Measurements from ENCODE around the gene CEP41. TPM values are rescaled to one million over a fixed set of nuclear protein-coding genes. Genes with fewer than 3 reads are reported as not detected.

The CEP41 gene
- total RNA-seq, 4 donors from 2014 or later = 1.9 to 14.0 (median 5.6) TPM

GRCh38 chr7:130426564-130426963, 14.3 kb downstream of the CEP41 start:
- H3K9me3 ChIP-seq = no peaks in the 10 kb centered on the region
- no peak for TF ChIP-seq POLR2A (IDR thresholded peaks at IDR 0.05)
- TF ChIP-seq, protein P1, sequence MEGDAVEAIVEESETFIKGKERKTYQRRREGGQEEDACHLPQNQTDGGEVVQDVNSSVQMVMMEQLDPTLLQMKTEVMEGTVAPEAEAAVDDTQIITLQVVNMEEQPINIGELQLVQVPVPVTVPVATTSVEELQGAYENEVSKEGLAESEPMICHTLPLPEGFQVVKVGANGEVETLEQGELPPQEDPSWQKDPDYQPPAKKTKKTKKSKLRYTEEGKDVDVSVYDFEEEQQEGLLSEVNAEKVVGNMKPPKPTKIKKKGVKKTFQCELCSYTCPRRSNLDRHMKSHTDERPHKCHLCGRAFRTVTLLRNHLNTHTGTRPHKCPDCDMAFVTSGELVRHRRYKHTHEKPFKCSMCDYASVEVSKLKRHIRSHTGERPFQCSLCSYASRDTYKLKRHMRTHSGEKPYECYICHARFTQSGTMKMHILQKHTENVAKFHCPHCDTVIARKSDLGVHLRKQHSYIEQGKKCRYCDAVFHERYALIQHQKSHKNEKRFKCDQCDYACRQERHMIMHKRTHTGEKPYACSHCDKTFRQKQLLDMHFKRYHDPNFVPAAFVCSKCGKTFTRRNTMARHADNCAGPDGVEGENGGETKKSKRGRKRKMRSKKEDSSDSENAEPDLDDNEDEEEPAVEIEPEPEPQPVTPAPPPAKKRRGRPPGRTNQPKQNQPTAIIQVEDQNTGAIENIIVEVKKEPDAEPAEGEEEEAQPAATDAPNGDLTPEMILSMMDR (IDR thresholded peaks at IDR 0.05) = no peak
- H3K27ac ChIP-seq = no peak overlapping the region
- H3K27me3 ChIP-seq = no peaks in the 10 kb centered on the region
- no peak overlapping the region for H3K4me3 ChIP-seq
- H3K4me1 ChIP-seq = peaks cover 0 to 4% (median 0%) of the 10 kb centered on the region in 4 donors
- H3K36me3 ChIP-seq = no peaks in the 10 kb centered on the region
- DNase-seq = no peak

- Histone ChIP-seq H3K9me3 (no peaks in the 10 kb centered on the region), H3K27me3 (no peaks in the 10 kb centered on the region), H3K36me3 (no peaks in the 10 kb centered on the region), H3K4me1 (no peaks in the 10 kb centered on the region), H3K4me3 (no peak overlapping the region), H3K27ac (no peak overlapping the region)
- no peak for DNase-seq
- no peak for TF ChIP-seq POLR2A (IDR thresholded peaks at IDR 0.05)
Observed at GRCh38 chr7:130425796-130426195, 15.0 kb downstream of the CEP41 start.

GRCh38 chr7:130423501-130424037, 17.2 kb downstream of the CEP41 start:
- H3K27ac ChIP-seq = no peak overlapping the region
- H3K36me3 ChIP-seq = no peaks in the 10 kb centered on the region
- no peak overlapping the region for H3K4me3 ChIP-seq
- no peaks in the 10 kb centered on the region for H3K4me1 ChIP-seq
- no peaks in the 10 kb centered on the region for H3K9me3 ChIP-seq
- H3K27me3 ChIP-seq = no peaks in the 10 kb centered on the region
- TF ChIP-seq, protein P1 (IDR thresholded peaks at IDR 0.05) = no peak
- TF ChIP-seq POLR2A (IDR thresholded peaks at IDR 0.05) = no peak
- no peak for DNase-seq

- no peaks in the 10 kb centered on the region for H3K27me3 ChIP-seq
- no peak for DNase-seq
- H3K27ac ChIP-seq = no peak overlapping the region
- no peaks in the 10 kb centered on the region for H3K4me1 ChIP-seq
- H3K36me3 ChIP-seq = no peaks in the 10 kb centered on the region
- TF ChIP-seq, protein P1 (IDR thresholded peaks at IDR 0.05) = no peak
- TF ChIP-seq POLR2A (IDR thresholded peaks at IDR 0.05) = no peak
- H3K9me3 ChIP-seq = no peaks in the 10 kb centered on the region
- H3K4me3 ChIP-seq = no peak overlapping the region
Observed at GRCh38 chr7:130421684-130422083, 19.1 kb downstream of the CEP41 start.

GRCh38 chr7:130420943-130421578, 19.8 kb downstream of the CEP41 start:
- Histone ChIP-seq H3K9me3 (no peaks in the 10 kb centered on the region), H3K36me3 (no peaks in the 10 kb centered on the region), H3K4me3 (no peak overlapping the region), H3K27ac (no peak overlapping the region), H3K4me1 (no peaks in the 10 kb centered on the region), H3K27me3 (no peaks in the 10 kb centered on the region)
- TF ChIP-seq, protein P1 (IDR thresholded peaks at IDR 0.05) = no peak
- no peak for TF ChIP-seq POLR2A (IDR thresholded peaks at IDR 0.05)
- no peak for DNase-seq

- H3K27ac ChIP-seq = no peak overlapping the region
- no peaks in the 10 kb centered on the region for H3K4me1 ChIP-seq
- TF ChIP-seq POLR2A (IDR thresholded peaks at IDR 0.05) = no peak
- TF ChIP-seq, protein P1 (IDR thresholded peaks at IDR 0.05) = no peak
- no peaks in the 10 kb centered on the region for H3K36me3 ChIP-seq
- DNase-seq = no peak
- H3K27me3 ChIP-seq = no peaks in the 10 kb centered on the region
- no peak overlapping the region for H3K4me3 ChIP-seq
- no peaks in the 10 kb centered on the region for H3K9me3 ChIP-seq
Observed at GRCh38 chr7:130419658-130420057, 21.2 kb downstream of the CEP41 start.

All from Peyer's patch (tissue), 4 donors.